GM21723 (cell line): ENCODE measurements around the gene MYO1G.
"Not testable (repeated sequence)": the region's sequence is repeated elsewhere in the genome, so short reads cannot be mapped to it uniquely, and the experiment has no call there.

ENCODE experiments used
- ATAC-seq: cut with Tn5 transposase; IDR thresholded peaks from one replicate; pipeline ENCODE4 v1.9.1; 2021; ENCODE audit warnings: mild to moderate bottlenecking, moderate library complexity; ENCODE audit not compliant: unreplicated experiment

MYO1G gene

GRCh38 chr7:44999245-45000092 lies 20.7 kb upstream of the MYO1G start:
- peak; percentile 66 for ATAC-seq

DNA sequence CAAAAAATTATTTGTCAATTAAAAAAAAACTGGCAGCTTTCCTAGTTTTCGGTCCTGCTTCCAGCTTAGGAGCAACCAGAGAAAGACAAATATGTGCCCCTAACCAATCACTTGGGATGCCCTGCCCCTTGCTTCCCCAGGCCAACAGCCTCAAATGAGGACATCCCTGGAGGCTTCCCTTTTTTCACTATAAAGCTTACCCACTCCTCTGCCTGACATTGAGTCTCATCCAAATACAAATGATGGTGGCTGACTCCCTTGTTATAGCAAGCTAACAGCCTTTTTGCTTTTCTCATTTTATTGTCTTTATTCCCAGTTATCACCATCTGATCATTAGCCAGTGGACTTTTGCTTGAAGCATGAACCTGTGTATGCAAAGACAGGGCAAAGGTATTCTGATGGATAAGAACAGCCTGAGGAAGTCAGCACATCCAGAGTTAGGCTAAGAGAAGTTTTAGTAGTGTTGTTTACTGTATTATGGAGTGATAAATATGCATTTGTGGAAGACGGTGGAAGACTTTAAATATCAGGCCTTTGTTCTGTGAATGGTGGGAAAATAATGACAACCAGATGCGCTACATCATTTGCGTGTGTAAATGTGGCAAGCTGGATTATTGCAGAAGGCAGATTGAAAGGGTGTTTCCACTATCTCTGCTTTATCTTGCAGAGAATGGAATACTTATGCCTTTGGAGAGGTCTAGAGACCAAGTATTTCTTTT lies 19.5 kb upstream of the MYO1G start:
- no peak for ATAC-seq

- ATAC-seq: no peak
These were observed 17.0 kb upstream of the MYO1G start for GRCh38 chr7:44995555-44996493.

DNA sequence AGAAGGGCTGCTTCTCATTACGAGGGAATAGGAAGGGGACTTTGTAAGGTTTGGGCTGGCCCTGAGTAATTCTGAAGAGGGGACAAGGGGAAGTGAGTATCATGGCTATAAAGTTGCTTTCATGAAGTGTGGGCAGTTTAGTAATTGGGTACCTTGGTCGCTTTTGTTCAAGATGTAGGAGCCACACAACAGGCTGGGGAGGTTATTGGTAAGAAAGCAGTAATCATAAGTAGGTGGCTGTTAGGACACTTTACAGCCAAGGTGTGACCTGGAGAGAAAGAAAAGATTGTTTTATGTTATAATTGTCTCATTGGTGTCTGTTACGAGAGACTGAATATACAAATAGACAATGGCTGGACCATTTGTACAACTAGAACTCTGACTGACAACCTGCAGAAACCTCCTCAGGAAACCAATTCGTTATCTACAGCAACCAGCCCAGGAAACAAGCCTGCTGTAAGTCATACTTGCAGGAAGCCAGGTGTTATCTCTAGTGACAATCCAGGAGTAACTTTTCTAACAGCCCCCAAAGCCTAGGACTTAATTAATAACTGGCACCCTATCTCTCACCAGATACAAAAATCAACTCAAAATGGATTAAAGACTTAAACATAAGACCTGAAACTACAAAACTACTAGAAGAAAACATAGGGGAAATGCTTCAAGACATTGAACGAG lies 16.2 kb upstream of the MYO1G start:
- ATAC-seq: no peak

- not testable (repeated sequence) for ATAC-seq
These were observed 13.4 kb upstream of the MYO1G start for GRCh38 chr7:44992004-44992795.

DNA sequence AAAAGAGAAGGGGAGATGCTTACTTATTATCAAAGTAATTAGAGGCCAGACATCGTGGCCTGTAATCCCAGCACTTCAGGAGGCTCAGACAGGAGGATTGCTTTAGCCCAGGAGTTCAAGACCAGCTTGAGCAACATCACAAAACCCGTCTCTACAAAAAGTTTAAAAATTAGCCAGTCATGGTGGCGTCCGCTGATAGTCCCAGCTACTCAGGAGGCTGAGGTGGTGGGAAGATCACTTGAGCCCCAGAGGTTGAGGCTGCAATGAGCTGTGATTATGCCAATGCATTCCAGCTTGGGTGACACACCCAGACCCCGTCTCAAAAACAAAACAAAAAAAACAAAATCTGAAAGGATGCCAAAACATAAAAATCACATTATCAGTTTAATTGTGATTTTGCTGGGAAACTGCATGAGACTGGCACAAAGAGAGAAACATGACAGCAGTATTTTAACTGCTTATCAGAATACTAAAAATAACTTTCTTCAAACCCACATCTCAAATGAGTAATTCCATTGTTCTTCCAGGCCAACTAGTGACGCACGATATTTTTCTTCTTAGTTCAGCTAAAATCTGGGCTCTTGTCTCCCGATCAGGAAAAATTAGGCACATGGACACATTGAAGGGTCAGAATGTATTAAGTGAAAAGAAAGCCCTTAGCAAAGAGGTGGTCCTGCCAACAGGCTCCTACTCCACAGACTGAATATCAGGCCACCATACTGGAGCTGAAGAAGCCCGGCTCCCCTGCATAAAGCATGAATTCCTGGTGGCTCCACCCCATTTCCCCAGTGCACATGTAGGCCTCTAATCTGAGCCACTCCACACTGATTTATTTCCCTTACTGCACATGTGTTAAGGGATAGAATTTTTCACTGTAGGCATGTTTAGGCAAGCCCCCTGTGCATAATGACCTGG lies 11.6 kb upstream of the MYO1G start:
- ATAC-seq: no peak

DNA sequence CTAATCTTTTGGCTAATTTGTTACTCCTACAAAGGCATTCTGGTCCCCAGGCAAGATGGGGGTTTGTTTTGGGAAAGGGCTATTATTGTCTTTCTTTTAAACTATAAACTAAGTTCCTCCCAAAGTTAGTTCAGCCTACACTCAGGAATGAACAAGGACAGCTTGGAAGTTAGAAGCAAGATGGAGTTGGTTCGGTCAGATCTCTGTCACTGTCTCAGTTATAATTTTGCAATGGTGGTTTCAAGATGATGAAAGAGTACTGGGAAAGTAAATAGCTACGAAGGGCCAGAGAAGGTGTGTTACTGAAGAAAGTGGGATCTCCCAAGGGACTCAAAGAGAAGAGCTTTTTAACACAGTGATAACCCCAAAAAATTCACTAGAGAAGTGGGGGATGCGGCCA lies 10.3 kb upstream of the MYO1G start:
- ATAC-seq: no peak

- ATAC-seq: no peak
These were observed 9.9 kb upstream of the MYO1G start for GRCh38 chr7:44988701-44989100.

- no peak for ATAC-seq
These were observed 9.2 kb upstream of the MYO1G start for GRCh38 chr7:44987996-44988395.

GRCh38 chr7:44987457-44987856 lies 8.6 kb upstream of the MYO1G start:
- ATAC-seq: no peak

DNA sequence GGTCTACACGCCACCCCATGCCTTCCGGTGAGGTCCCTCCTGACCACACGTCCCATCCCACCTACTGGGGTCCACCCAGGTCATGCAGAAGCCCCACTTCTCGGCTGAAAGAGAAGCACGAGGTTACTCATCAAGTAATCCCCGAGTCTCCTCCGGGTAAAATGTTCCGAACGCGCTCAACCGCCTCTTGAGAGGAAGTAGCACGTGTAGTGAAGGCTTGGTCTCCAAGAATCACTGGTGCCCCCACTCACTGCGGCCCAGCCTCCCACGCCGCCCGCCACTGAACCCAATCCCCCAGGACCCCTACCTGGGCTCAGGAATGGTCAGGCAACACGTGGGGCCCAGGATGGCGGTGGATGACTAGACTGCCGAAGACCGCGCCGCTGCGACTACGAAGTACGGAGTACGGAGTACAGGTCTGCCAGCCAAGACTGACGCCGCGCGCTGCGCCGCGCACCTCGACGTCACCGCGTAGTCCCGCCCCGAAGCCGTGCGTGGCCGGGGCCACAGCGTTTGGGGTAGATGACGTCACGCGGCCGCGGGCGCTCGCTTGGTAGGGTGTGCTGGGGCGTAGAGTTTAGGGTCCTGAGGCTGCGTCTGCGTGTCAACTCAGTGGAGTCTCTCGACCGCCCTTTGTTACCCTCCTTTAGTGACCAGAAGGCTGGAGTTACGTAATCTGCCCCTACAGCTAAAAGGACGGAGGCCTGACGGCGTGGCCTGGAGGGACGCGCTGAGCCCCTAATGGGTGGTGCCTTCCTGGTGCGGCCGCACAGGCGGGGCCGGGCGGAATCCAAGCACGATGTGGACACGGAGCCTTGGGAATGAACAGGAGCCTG lies 7.6 kb upstream of the MYO1G start:
- ATAC-seq: peak; percentile 93

DNA sequence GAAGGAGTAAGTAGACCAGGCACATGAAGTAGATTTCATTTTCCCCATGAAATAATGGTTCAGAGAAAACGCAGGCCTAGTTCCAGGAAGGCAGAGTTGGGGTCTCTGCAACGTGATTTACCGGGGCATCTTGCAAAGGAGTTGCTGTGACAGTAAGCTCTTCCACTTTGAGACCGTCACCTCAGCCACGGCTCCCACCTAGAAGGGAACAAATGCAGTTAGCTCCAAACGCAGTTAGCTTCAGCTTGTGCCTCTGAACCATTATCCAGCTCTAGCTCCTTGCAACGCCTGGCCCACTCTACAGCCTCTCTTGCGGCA lies 7.0 kb upstream of the MYO1G start:
- no peak for ATAC-seq

GRCh38 chr7:44985033-44985695 lies 6.3 kb upstream of the MYO1G start:
- no peak for ATAC-seq

DNA sequence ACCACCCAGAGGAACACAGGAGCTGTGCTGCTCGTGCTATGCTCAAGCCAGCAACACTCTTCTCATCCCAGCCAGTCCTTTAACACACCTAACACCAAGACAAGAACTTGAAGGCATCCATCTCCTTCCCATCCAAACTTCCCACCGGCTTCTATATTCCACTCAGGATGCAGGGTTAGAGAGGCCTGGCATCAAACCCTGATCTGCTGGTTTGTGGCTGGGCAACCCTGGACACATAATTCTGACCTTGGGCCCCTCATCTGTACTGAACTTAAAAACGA lies 5.6 kb upstream of the MYO1G start:
- no peak for ATAC-seq

GRCh38 chr7:44983742-44984477 lies 5.1 kb upstream of the MYO1G start:
- ATAC-seq: no peak

GRCh38 chr7:44982970-44983369 lies 4.2 kb upstream of the MYO1G start:
- no peak for ATAC-seq

GRCh38 chr7:44982535-44982923 lies 3.7 kb upstream of the MYO1G start:
- no peak for ATAC-seq
